Panc1 (cell line): Measurements from ENCODE around the gene TRAF5. TPM values are rescaled to one million over a fixed set of nuclear protein-coding genes. Genes with fewer than 3 reads are reported as not detected.
"Not testable (repeated sequence)": the region's sequence is repeated elsewhere in the genome, so short reads cannot be mapped to it uniquely, and the experiment has no call there.

ENCODE experiments used
- ATAC-seq: fragments of 200-7000 bp; cut with Tn5 transposase; 2 replicates; pipeline ENCODE4 v1.9.1; 2020; ENCODE audit warnings: mild to moderate bottlenecking, moderate library complexity
- BruUV-seq: library from RNA; stranded (reverse); fragments of 400-500 nt; replicated peaks from 2 replicates; lab custom pipeline; 2021; lab: Mats Ljungman, UMichigan
- CTCF ChIA-PET: fragments of 300-600 bp; sonication (Branson Sonifier 250); formaldehyde crosslinking; loops from one replicate; lab custom pipeline; 2022; ENCODE audit warnings: antibody characterized with exemption; lab: Charles Lee
- POLR2A ChIA-PET: fragments of 300-600 bp; sonication (Branson Sonifier 250); formaldehyde crosslinking; loops from one replicate; lab custom pipeline; 2022; ENCODE audit warnings: antibody characterized with exemption; lab: Charles Lee
- DNase-seq: peaks from one replicate; pipeline ENCODE4 v3.0.0-alpha.2; 2010; ENCODE audit warnings: low read depth, low spot score
- H3K27ac ChIP-seq: 2 replicates; pipeline ENCODE4 v1.5.1; 2011; ENCODE audit warnings: mild to moderate bottlenecking, low read length, inconsistent platforms
- H3K27me3 ChIP-seq: fragments of 200-500 bp; sonication (Bioruptor generic); 2 replicates; pipeline ENCODE4 v1.6.0; 2014; ENCODE audit warnings: low read length, inconsistent platforms; ENCODE audit not compliant: control insufficient read depth, insufficient read depth
- H3K36me3 ChIP-seq: fragments of 200-500 bp; sonication (Bioruptor generic); 2 replicates; pipeline ENCODE4 v1.5.1; 2014; ENCODE audit warnings: inconsistent platforms, mild to moderate bottlenecking, low read length, moderate library complexity; ENCODE audit not compliant: control insufficient read depth, insufficient read depth
- H3K4me1 ChIP-seq: 2 replicates; pipeline ENCODE4 v1.5.1; 2011; ENCODE audit warnings: inconsistent platforms, mild to moderate bottlenecking, low read length, moderate library complexity; ENCODE audit not compliant: control insufficient read depth, insufficient read depth
- H3K4me3 ChIP-seq, 2 experiments: 2 replicates each; pipeline ENCODE4 v1.5.1; 2011 to 2012; ENCODE audit warnings: low read depth in 2 of 2, low read length in 2 of 2, mild to moderate bottlenecking in 2 of 2, inconsistent platforms in 1 of 2, moderate library complexity in 1 of 2
- H3K9me3 ChIP-seq: fragments of 200-500 bp; sonication (Bioruptor generic); 2 replicates; pipeline ENCODE4 v1.5.1; 2014; ENCODE audit warnings: low read depth, mild to moderate bottlenecking, inconsistent platforms, low read length, moderate library complexity; ENCODE audit not compliant: control insufficient read depth, insufficient read depth
- POLR2AphosphoS5 ChIP-seq: IDR thresholded peaks from 2 replicates; pipeline ENCODE4 v1.6.1; 2012; ENCODE audit warnings: mild to moderate bottlenecking, low read depth, low read length, moderate library complexity
- SIN3A ChIP-seq: IDR thresholded peaks from 2 replicates; pipeline ENCODE4 v1.6.1; 2012; ENCODE audit warnings: low read depth, mild to moderate bottlenecking, low read length, moderate library complexity, borderline replicate concordance; ENCODE audit not compliant: insufficient read depth
- TCF7L2 ChIP-seq: IDR thresholded peaks from 2 replicates; pipeline ENCODE4 v1.6.1; 2011; ENCODE audit warnings: mild to moderate bottlenecking, low read depth, low read length, inconsistent platforms
- in situ Hi-C: cut with HindIII; loops from 2 replicates; pipeline ENCODE4 v1.10.0; 2016; ENCODE audit warnings: low sequenced_read_pairs, low pct_unique_long_range_greater_than_20kb
- intact Hi-C: fragments of 100-400 bp; cut with micrococcal nuclease; formaldehyde crosslinking; loops from one replicate; pipeline ENCODE4 v1.10.0; 2022; ENCODE audit not compliant: unreplicated experiment
- total RNA-seq: library from RNA; stranded (reverse); gene quantifications from one replicate; pipeline ENCODE4 v1.2.1, GENCODE V29; 2021; ENCODE audit not compliant: unreplicated experiment
- TF ChIP-seq, protein P1 (sequence below): fragments of 450-650 bp; IDR thresholded peaks from 2 replicates; pipeline ENCODE4 v1.5.1; 2017; ENCODE audit warnings: mild to moderate bottlenecking
- TF ChIP-seq, protein P2 (sequence below), 2 experiments: IDR thresholded peaks; 2 replicates each; pipeline ENCODE4 v1.6.1; 2011 to 2012; ENCODE audit warnings: low read depth in 2 of 2, control low read depth in 1 of 2, low read length in 1 of 2, mild to moderate bottlenecking in 1 of 2, moderate library complexity in 1 of 2; ENCODE audit not compliant: insufficient read depth in 1 of 2

TRAF5 gene
- total RNA-seq, 1 experiment from 2014 or later, result 10.5 TPM

GRCh38 chr1:211393203-211393602 lies 66.6 kb downstream of the TRAF5 start:
- CTCF ChIA-PET, result no interaction called here
- in situ Hi-C loops, result no loop called here

DNA sequence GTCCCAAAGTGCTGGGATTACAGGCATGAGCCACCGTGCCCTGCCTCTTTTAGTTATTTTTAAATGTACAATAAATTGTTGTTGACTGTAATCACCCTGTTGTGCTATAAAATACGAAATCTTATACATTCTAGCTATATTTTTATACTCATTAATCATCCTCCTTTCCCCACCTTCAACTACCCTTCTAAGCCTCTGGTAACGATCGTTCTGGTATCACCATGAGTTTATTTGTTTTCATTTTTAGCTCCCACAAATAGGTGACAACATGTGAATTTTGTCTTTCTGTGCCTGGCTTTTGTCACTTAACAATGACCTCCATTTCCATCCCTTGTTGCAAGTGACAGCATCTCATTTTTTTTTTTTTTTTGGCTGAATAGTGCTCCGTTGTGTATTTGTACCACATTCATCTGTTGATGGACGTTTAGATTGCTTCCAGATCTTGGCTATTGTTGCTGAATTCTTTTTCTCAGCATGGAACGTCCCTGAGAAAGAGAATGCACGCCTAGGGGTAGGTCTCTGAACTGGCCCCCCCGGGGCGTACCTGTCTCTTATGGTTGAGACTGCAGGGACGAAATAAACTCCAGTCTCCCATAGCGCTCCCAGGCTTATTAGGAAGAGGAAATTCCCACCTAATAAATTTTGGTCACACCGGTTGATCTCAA lies 71.8 kb downstream of the TRAF5 start:
- H3K9me3 ChIP-seq, H3K4me3 ChIP-seq, H3K36me3 ChIP-seq, intact Hi-C loops, DNase-seq, H3K27ac ChIP-seq, H3K27me3 ChIP-seq, ATAC-seq, POLR2A ChIA-PET, in situ Hi-C loops, H3K4me1 ChIP-seq, BruUV-seq: not testable (repeated sequence)
- CTCF ChIA-PET, result interaction anchor here (0.7 kb wide), 2 partner anchors 14 to 1829 kb away, joined by 3 to 7 read pairs; no protein-coding TSS in a partner anchor

More at GRCh38 chr1:211393203-211393602, 66.6 kb downstream of the TRAF5 start:
- POLR2A ChIA-PET, result no interaction called here
- Histone ChIP-seq H3K27ac (no peak overlapping the region), H3K4me1 (no peaks in the 10 kb centered on the region), H3K9me3 (no peaks in the 10 kb centered on the region), H3K4me3 (no peak overlapping the region), H3K36me3 (no peaks in the 10 kb centered on the region), H3K27me3 (no peaks in the 10 kb centered on the region)
- intact Hi-C loops, result no loop called here
- DNase-seq (no peak), ATAC-seq (no peak)
- no TSS peak for BruUV-seq
- TF ChIP-seq POLR2AphosphoS5 (no peak), TCF7L2 (no peak), SIN3A (no peak)
- TF ChIP-seq, protein P1, sequence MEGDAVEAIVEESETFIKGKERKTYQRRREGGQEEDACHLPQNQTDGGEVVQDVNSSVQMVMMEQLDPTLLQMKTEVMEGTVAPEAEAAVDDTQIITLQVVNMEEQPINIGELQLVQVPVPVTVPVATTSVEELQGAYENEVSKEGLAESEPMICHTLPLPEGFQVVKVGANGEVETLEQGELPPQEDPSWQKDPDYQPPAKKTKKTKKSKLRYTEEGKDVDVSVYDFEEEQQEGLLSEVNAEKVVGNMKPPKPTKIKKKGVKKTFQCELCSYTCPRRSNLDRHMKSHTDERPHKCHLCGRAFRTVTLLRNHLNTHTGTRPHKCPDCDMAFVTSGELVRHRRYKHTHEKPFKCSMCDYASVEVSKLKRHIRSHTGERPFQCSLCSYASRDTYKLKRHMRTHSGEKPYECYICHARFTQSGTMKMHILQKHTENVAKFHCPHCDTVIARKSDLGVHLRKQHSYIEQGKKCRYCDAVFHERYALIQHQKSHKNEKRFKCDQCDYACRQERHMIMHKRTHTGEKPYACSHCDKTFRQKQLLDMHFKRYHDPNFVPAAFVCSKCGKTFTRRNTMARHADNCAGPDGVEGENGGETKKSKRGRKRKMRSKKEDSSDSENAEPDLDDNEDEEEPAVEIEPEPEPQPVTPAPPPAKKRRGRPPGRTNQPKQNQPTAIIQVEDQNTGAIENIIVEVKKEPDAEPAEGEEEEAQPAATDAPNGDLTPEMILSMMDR, result no peak
- TF ChIP-seq, protein P2, sequence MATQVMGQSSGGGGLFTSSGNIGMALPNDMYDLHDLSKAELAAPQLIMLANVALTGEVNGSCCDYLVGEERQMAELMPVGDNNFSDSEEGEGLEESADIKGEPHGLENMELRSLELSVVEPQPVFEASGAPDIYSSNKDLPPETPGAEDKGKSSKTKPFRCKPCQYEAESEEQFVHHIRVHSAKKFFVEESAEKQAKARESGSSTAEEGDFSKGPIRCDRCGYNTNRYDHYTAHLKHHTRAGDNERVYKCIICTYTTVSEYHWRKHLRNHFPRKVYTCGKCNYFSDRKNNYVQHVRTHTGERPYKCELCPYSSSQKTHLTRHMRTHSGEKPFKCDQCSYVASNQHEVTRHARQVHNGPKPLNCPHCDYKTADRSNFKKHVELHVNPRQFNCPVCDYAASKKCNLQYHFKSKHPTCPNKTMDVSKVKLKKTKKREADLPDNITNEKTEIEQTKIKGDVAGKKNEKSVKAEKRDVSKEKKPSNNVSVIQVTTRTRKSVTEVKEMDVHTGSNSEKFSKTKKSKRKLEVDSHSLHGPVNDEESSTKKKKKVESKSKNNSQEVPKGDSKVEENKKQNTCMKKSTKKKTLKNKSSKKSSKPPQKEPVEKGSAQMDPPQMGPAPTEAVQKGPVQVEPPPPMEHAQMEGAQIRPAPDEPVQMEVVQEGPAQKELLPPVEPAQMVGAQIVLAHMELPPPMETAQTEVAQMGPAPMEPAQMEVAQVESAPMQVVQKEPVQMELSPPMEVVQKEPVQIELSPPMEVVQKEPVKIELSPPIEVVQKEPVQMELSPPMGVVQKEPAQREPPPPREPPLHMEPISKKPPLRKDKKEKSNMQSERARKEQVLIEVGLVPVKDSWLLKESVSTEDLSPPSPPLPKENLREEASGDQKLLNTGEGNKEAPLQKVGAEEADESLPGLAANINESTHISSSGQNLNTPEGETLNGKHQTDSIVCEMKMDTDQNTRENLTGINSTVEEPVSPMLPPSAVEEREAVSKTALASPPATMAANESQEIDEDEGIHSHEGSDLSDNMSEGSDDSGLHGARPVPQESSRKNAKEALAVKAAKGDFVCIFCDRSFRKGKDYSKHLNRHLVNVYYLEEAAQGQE (IDR thresholded peaks at IDR 0.05; ENCODE audit: insufficient read depth in 1 of 2, low read depth in 2 of 2, low read length in 1 of 2), result no peak

DNA sequence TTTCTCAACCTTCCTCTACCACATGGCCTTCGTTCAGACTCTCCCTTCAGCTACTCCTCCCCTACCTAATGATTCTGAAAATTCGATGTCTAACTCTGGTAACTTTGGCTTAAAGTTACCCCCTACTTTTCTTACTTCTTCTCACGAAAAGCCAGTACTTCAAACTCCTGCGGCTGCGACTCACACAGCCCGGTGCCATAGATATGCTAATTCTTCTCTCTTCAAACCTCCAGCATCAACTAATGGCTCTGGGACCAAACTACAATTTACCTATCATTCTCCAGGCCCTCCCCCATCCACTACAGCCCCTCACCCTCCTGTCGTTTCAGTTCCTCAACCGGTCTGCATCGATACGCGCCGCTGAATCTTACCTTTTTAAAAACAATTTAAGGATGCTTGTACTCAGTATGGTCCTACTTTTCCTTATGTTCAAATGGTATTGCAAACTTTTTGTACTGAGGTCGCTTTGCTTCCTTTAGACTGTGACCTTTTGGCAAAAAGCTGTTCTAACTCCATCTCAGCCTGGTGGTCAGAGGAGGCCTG lies 73.3 kb downstream of the TRAF5 start:
- intact Hi-C loops, H3K4me1 ChIP-seq, in situ Hi-C loops, H3K27me3 ChIP-seq, H3K4me3 ChIP-seq, BruUV-seq, H3K36me3 ChIP-seq, H3K9me3 ChIP-seq, CTCF ChIA-PET, DNase-seq, H3K27ac ChIP-seq, ATAC-seq: not testable (repeated sequence)
- POLR2A ChIA-PET, result interaction anchor here (0.7 kb wide), 1 partner anchor 18 kb away, joined by 5 read pairs; no protein-coding TSS in a partner anchor

DNA sequence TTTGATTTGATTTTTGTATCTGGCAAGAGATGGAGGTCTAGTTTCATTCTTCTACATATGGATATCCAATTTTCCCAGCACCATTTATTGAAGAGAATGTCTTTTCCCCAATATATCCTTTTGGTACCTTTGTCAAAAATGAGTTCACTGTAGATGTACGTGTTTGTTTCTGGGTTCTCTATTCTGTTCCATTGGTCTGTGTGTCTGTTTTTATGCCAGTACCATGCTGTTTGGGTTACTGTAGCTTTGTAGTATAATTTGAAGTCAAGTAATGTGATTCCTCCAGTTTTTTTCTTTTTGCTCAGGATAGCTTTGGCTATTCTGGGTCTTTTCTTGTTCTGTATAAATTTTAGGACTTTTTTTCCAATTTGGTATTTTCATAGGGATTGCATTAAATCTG lies 75.1 kb downstream of the TRAF5 start:
- ATAC-seq, H3K9me3 ChIP-seq, H3K4me3 ChIP-seq, H3K36me3 ChIP-seq, H3K27me3 ChIP-seq, H3K4me1 ChIP-seq, POLR2A ChIA-PET, H3K27ac ChIP-seq, CTCF ChIA-PET, DNase-seq, intact Hi-C loops, in situ Hi-C loops, BruUV-seq: not testable (repeated sequence)

GRCh38 chr1:211406086-211406485 lies 79.5 kb downstream of the TRAF5 start:
- POLR2A ChIA-PET, intact Hi-C loops, CTCF ChIA-PET, H3K27ac ChIP-seq, H3K4me1 ChIP-seq, ATAC-seq, BruUV-seq, H3K36me3 ChIP-seq, H3K9me3 ChIP-seq, DNase-seq, H3K4me3 ChIP-seq, in situ Hi-C loops, H3K27me3 ChIP-seq: not testable (repeated sequence)
